ENCODE measurements around the gene LCN10.
"Not testable (repeated sequence)": the region's sequence is repeated elsewhere in the genome, so short reads cannot be mapped to it uniquely, and the experiment has no call there.

LCN10 gene

GRCh38 chr9:136769710-136770191 lies 27.0 kb upstream of the LCN10 start:
- peak; percentile 36 for DNase-seq

GRCh38 chr9:136766410-136767120 lies 23.8 kb upstream of the LCN10 start:
- peak; percentile 84 for DNase-seq

- DNase-seq = not testable (repeated sequence)
These were observed 23.1 kb upstream of the LCN10 start for GRCh38 chr9:136765745-136766409.

GRCh38 chr9:136765041-136765440 lies 22.3 kb upstream of the LCN10 start:
- no peak for DNase-seq

- DNase-seq = no peak
These were observed 21.7 kb upstream of the LCN10 start, which contains the start of gene LCN15 for GRCh38 chr9:136764301-136764891. Gene LCN15, minus strand, starts transcription at chr9:136764518. Its CDS starts 30 bp downstream, at chr9:136764488.

GRCh38 chr9:136763649-136764035 lies 20.9 kb upstream of the LCN10 start:
- DNase-seq = no peak

- no peak for DNase-seq
These were observed 20.3 kb upstream of the LCN10 start for GRCh38 chr9:136762915-136763648.

- DNase-seq = no peak
These were observed 19.5 kb upstream of the LCN10 start for GRCh38 chr9:136762221-136762691.

- DNase-seq = no peak
These were observed 18.8 kb upstream of the LCN10 start for GRCh38 chr9:136761545-136761981.

- DNase-seq = not testable (repeated sequence)
These were observed 18.2 kb upstream of the LCN10 start for GRCh38 chr9:136760834-136761544.

- no peak for DNase-seq
These were observed 17.7 kb upstream of the LCN10 start for GRCh38 chr9:136760424-136760823.

GRCh38 chr9:136759436-136760325 lies 16.9 kb upstream of the LCN10 start:
- no peak for DNase-seq

GRCh38 chr9:136759001-136759400 lies 16.3 kb upstream of the LCN10 start:
- no peak for DNase-seq

GRCh38 chr9:136757751-136758140 lies 15.0 kb upstream of the LCN10 start:
- no peak for DNase-seq

GRCh38 chr9:136757328-136757727 lies 14.6 kb upstream of the LCN10 start:
- no peak for DNase-seq

- no peak for DNase-seq
These were observed 14.1 kb upstream of the LCN10 start for GRCh38 chr9:136756836-136757235.

GRCh38 chr9:136756134-136756438 lies 13.3 kb upstream of the LCN10 start:
- DNase-seq = no peak

GRCh38 chr9:136755302-136756133 lies 12.8 kb upstream of the LCN10 start:
- DNase-seq = not testable (repeated sequence)

GRCh38 chr9:136754626-136755301 lies 12.0 kb upstream of the LCN10 start:
- DNase-seq = no peak

GRCh38 chr9:136754059-136754572 lies 11.4 kb upstream of the LCN10 start:
- DNase-seq = no peak

Data from NCI-H2171 (cell line).